ENCODE data around the gene SP140L. TPM values are rescaled to one million over a fixed set of nuclear protein-coding genes. Genes with fewer than 3 reads are reported as not detected.

SP140L gene
- total RNA-seq, 1 donor from 2014 or later = 9.7 TPM

Other genes with a start within 250 kb of the SP140L start
- gene SP110, start 107.2 kb upstream of the SP140L start, total RNA-seq = 14.8 and 15.1 TPM in 2 replicates
- 0.42 and 0.80 TPM in 2 replicates for gene SP140, start 101.5 kb upstream of the SP140L start, total RNA-seq
- gene SP100, start 89.0 kb downstream of the SP140L start, total RNA-seq = 55.3 and 92.6 TPM in 2 replicates